Measurements from ENCODE around the gene KCNB1. TPM values are rescaled to one million over a fixed set of nuclear protein-coding genes. Genes with fewer than 3 reads are reported as not detected.
A peak's percentile ranks its signal among the peaks of the same experiment; 100 is the strongest.

KCNB1 gene
- 0.05 TPM for polyA plus RNA-seq (2013, experiment 1 of 2; ENCODE audit: insufficient read length)
- polyA plus RNA-seq (2013, experiment 2 of 2; ENCODE audit: insufficient read length): 0.06 TPM

GRCh38 chr20:49482621-49483017 lies at the start of gene KCNB1:
Gene KCNB1 (minus strand): TSS chr20:49482668. CDS start chr20:49482480, 188 bp downstream.
- peak; percentile 48 for DNase-seq

- DNase-seq: no peak
Measured at GRCh38 chr20:49529470-49529869, 47.0 kb upstream of the KCNB1 start.

DNA sequence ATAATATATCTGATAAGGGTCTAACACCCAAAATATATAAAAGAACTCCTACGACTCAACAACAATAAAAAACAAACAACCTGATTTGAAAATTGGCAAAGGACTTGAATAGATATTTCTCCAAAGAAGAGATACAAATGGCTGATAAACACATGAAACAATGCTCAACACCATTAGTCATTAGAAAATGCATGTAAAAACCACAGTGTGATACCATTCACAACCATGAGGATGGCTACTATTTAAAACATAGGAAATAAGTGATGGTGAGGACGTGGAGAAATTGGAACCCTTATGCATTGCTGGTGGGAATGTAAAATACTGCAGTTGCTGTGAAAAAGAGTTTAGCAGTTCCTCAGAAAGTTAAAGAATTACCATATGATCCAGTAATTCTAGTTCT lies 44.1 kb upstream of the KCNB1 start:
- DNase-seq: no peak

GRCh38 chr20:49526056-49526455 lies 43.6 kb upstream of the KCNB1 start:
- no peak for DNase-seq

DNA sequence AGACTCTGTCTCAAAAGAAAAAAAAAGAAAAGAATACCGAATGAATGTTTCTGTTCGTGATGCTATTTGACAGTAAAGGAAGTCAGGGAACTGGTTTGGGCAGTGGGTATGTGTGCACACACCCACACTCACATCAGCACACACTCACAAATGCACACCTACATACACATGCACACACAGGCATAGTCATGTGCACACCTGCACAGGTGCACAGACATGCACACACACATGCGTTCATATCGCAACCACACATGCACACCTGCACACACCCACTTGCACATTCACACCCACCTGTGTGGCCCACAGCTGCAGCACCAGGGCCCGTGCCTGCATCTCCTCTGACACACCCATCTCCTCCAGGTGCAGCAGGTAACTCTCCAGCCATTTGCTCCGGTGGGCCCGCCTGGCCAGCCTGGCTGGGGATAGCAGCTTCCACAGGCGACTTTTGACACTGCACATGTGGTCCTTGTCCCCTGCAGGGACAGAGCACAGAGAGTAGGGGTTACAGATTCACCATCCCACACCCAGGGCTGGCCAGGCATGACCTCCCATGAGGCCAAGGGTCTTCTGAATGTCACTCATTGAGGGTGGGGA lies 41.4 kb upstream of the KCNB1 start:
- DNase-seq: no peak

- no peak for DNase-seq
Measured at GRCh38 chr20:49521356-49521755, 38.9 kb upstream of the KCNB1 start.

- no peak for DNase-seq
Measured at GRCh38 chr20:49519777-49520359, 37.4 kb upstream of the KCNB1 start.

GRCh38 chr20:49519212-49519712 lies 36.8 kb upstream of the KCNB1 start:
- DNase-seq: no peak

DNA sequence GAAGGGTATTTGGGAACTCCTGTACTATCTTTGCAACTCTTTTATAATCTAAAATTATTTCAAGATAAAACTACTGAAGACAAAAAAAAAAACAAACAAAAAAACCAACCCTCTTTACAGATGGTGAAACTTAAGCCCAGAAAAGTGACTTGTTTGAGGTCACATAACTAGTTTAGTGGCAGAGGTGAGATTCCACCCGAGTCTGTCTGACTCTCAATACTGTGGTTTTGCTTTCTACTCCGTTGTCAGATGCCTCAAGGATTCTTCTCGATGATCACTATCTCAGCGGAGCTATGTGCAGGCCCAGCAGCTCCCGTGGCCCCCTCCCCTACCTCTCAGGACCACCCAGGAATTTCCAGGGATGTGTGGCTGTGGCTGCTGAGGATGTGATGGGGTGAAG lies 36.1 kb upstream of the KCNB1 start:
- DNase-seq: no peak

GRCh38 chr20:49517805-49518100 lies 35.3 kb upstream of the KCNB1 start:
- no peak for DNase-seq

DNA sequence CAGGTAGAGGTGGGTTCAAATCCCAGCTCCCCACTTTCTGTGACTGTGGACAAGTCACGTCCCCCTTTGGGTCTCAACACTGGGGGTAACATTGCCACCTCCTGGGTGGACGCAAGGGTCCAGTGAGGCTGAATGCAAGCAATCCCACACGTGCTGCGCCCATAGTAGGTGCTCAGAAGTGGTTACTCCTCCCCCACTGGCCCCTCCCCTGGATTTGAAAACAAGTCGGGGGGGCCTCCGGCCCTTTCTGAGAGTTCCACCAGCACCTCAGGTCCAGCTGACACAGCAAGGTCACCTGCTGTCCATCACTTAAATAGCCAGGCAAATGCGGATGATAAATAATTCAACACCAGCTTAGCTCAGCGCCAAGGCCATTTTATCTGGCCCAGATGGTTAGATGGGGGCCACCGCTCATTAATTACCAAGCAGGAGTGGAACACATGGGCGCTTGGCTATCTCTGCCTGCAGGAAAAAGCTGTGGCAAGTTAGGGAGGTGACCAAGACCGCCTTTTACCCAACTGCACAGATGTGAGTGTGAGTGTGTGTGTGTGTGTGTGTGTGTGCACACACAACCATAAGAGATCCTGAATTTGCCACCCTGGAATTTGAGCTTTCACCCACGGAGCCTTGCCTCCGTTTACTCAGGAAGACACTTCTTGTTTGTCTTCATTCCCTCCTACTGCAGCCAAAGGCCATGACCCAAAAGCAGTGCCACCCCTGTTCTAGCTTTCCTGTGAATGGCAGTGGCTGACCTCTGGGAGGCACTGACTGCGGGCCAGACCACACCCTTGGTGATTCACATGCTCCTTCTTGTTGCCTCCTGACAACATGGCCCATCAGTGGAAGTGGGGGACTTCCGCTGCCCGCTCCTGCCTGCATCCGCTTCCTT lies 34.7 kb upstream of the KCNB1 start:
- DNase-seq: no peak

- no peak for DNase-seq
Measured at GRCh38 chr20:49515586-49515985, 33.1 kb upstream of the KCNB1 start.

GRCh38 chr20:49513517-49513916 lies 31.0 kb upstream of the KCNB1 start:
- no peak for DNase-seq

GRCh38 chr20:49513009-49513408 lies 30.5 kb upstream of the KCNB1 start:
- DNase-seq: no peak

DNA sequence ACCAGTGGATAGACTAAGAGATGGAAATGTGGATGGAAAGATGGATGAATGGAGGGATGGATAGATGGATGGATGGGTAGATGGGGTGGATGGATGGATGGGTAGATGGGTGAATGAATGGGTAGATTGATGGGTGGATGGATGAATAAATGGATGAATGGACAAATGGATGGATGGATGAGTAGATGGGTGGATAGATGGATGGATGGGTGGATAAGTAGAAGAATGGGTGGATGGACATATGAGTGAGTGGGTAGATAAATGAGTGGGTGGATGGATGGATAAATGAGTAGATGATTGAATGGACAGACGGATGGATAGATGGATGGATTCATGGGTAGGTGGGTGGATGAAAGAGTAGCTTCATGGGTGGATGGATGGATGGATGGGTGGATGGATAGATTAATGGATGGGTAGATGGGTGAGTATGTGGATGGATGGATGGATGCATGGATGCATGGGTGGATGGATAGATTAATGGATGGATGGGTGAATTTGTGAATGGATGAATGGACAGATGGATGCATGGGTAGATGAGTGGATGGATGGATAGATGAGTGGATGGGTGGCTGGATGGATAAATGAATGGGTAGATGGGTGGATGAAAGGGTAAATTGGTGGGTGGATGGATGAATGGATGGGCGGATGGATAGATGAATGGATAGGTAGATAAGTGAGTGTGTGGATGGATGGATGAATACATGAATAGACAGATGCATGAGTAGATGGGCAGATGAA lies 29.5 kb upstream of the KCNB1 start:
- no peak for DNase-seq

- DNase-seq: peak; percentile 82
Measured at GRCh38 chr20:49510562-49511122, 28.2 kb upstream of the KCNB1 start.

DNA sequence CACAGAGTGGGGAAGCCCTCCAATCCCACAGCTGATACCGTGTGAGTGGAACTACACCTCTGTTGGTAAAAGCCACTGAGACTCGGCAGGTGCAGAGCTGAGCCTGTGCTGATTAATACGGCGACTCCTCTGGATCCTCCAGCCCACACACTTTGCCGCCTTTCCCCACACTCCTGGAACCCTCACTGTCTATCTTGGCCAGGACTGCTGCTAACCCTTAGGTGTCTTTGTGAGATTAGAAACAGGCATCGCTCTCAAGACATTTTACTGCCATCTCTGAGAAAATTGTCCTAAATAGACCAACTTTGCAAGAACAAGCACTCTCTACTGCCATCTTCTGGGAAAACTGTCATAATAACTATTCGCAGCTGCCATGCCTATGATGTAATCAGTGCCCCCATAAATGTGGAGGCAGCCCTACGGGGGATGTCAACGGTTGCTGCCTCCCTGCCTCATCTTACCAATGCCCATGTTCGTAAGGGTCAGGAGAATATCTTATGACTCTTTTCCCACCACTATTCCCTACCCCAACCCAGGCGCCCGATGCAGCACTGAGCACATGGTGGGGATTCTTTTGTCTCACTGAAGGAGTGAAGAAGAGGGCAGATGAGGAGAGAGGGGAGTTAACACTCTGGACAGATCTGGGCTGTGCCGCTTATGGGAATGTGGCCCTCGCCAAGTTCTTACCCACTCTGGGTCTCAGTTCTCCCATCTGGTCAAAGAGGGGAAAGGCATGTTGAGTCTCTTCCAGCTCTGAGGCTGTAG lies 26.1 kb upstream of the KCNB1 start:
- DNase-seq: peak; percentile 38

DNA sequence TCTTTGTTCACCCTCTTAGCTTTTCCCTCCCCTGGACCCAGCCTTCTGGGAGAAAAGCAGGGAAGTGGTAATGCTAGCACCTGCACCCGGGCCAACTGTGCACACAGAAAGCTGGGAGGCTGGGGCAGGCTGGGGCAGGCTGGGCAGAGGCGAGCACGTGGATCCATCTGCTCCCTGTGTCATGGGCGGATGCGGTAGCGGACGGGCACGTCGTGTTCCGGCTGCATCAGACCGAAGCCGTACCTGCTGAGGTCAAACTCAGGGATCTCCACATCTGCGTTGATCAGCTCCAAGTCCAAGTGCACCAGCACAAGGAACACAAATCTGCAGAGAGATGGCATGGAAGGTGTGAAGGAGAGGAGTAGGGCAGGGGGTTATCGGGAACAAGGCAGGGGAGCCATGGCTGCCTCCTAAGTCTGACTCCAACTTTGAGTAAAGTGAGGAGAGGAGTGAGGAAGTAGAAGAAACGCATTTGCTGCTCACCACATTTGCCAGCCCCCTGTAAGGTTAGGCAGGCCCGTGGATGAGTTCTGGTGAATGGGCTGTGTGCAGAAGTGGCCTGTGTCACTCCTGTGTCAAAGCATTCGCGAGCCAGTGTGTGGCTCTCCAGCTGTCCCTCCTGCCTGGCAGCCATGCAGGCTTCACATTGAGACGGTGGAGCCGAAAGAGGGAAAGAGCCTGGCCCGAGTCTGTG lies 25.4 kb upstream of the KCNB1 start:
- DNase-seq: no peak

GRCh38 chr20:49505518-49505917 lies 23.1 kb upstream of the KCNB1 start:
- DNase-seq: peak; percentile 48

DNA sequence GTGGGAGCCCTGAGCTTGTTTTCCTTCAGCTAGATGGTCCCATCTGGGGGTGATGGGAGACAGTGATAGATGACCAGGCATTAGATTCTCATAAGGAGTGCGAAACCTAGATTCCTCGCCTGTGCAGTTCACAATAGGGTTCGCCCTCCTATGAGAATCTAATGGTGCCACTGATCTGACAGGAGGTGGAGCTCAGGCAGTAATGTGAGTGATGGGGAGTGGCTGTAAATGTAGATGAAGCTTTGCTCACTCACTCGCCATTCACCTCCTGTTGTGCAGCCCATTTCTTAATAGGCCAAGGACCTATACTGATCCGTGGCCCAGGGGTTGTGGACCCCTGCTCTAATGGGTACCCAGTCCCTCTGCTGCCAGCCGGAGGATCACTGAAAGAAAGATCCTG lies 20.7 kb upstream of the KCNB1 start:
- no peak for DNase-seq

DNA sequence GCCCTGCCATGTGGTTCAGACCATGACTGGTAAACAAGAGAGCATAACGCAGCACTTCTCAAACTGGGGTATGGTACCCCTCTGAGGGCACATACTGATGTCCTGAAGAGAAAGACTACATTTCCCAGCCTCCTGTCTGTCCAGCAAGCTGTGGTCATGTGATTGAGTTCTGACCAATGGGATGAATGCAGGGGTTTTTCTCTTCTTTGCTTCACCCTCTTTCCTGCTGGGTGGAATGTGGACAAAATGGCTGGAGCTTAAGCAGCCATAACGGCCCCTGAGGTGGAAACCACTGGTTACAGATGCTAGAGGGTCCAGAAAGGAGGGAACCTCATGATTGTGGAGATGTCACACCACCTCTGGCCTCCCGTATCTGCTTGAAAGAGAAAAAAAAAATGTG lies 19.4 kb upstream of the KCNB1 start:
- peak; percentile 10 for DNase-seq

Measured in fibroblast of skin of abdomen (primary cell).